GM12878 (cell line): Measurements from ENCODE around the gene SNRPD2. TPM values are rescaled to one million over a fixed set of nuclear protein-coding genes. Genes with fewer than 3 reads are reported as not detected.
A peak's percentile ranks its signal among the peaks of the same experiment; 100 is the strongest.

Experiments
- ASH2L ChIP-seq: fragments of 300-600, 200-600 bp; sonication (generic); IDR thresholded peaks from 2 replicates; pipeline ENCODE4 v1.6.1; 2017; ENCODE audit warnings: low read depth, mild to moderate bottlenecking, borderline replicate concordance
- E4F1 ChIP-seq: fragments of 450-650 bp; IDR thresholded peaks from 2 replicates; pipeline ENCODE4 v1.6.1; 2018; ENCODE audit warnings: borderline replicate concordance, mild to moderate bottlenecking; ENCODE audit not compliant: partially characterized antibody
- EGR1 ChIP-seq, 2 experiments: IDR thresholded peaks; 1 replicate in 1 of 2; 2 replicates in 1 of 2; pipeline ENCODE4 v1.6.1; 2011 to 2012; ENCODE audit warnings: low read depth in 2 of 2, low read length in 2 of 2, borderline replicate concordance in 1 of 2, mild to moderate bottlenecking in 1 of 2, moderate library complexity in 1 of 2
- HCFC1 ChIP-seq: fragments of 150-350 bp; IDR thresholded peaks from 2 replicates; pipeline ENCODE4 v1.6.1; 2014; ENCODE audit warnings: low read length
- HDAC2 ChIP-seq: fragments of 200-600 bp; sonication (generic); IDR thresholded peaks from 2 replicates; pipeline ENCODE4 v1.6.1; 2017
- IKZF2 ChIP-seq, 2 experiments: fragments of 450-650 bp; IDR thresholded peaks; 2 replicates each; pipeline ENCODE4 v1.6.1; 2017; ENCODE audit warnings: mild to moderate bottlenecking in 2 of 2, moderate library complexity in 2 of 2
- IRF4 ChIP-seq: IDR thresholded peaks from 2 replicates; pipeline ENCODE4 v1.6.1; 2011; ENCODE audit warnings: low read depth, low read length
- MTA3 ChIP-seq: IDR thresholded peaks from 2 replicates; pipeline ENCODE4 v1.6.1; 2012; ENCODE audit warnings: low read length, inconsistent platforms, borderline replicate concordance
- NFIC ChIP-seq: IDR thresholded peaks from 2 replicates; pipeline ENCODE4 v1.6.1; 2012; ENCODE audit warnings: low read depth, mild to moderate bottlenecking, inconsistent platforms, low read length, moderate library complexity
- NR2C1 ChIP-seq: fragments of 450-650 bp; IDR thresholded peaks from 2 replicates; pipeline ENCODE4 v1.6.1; 2017; ENCODE audit warnings: antibody characterized with exemption, mild to moderate bottlenecking, moderate library complexity
- REST ChIP-seq: IDR thresholded peaks from 2 replicates; pipeline ENCODE4 v1.6.1; 2012; ENCODE audit warnings: mild to moderate bottlenecking, low read depth, low read length
- SKIL ChIP-seq: fragments of 450-650 bp; IDR thresholded peaks from 2 replicates; pipeline ENCODE4 v1.6.1; 2017; ENCODE audit warnings: mild to moderate bottlenecking, low read depth, inconsistent platforms; ENCODE audit not compliant: poor library complexity, severe bottlenecking
- SP1 ChIP-seq: IDR thresholded peaks from one replicate; pipeline ENCODE4 v1.6.1; 2011; ENCODE audit warnings: low read depth, low read length
- STAT1 ChIP-seq: fragments of 450-650 bp; conservative IDR thresholded peaks from 2 replicates; pipeline ENCODE4 v1.6.1; 2014; ENCODE audit warnings: antibody characterized with exemption, mild to moderate bottlenecking
- TAF1 ChIP-seq: IDR thresholded peaks from 2 replicates; pipeline ENCODE4 v1.6.1; 2011; ENCODE audit warnings: mild to moderate bottlenecking, low read depth, low read length, borderline replicate concordance
- TCF3 ChIP-seq: IDR thresholded peaks from 2 replicates; pipeline ENCODE4 v1.6.1; 2012; ENCODE audit warnings: low read depth, mild to moderate bottlenecking, low read length, borderline replicate concordance; ENCODE audit not compliant: insufficient read depth
- WRNIP1 ChIP-seq: IDR thresholded peaks from 2 replicates; pipeline ENCODE4 v1.6.1; 2011; ENCODE audit warnings: low read depth, low read length, improper control_type of control experiment, borderline replicate concordance
- YBX1 ChIP-seq: fragments of 450-650 bp; IDR thresholded peaks from 2 replicates; pipeline ENCODE4 v1.6.1; 2016; ENCODE audit warnings: antibody characterized with exemption
- polyA plus RNA-seq, 11 experiments: library from polyadenylated mRNA; depleted of rRNA in 4 of 11; unstranded in 6 of 11; stranded (reverse) in 5 of 11; fragments of >200 nt; fragmentation: Nextera tagmentation in 4 of 11; fragmentation: Illumina TruSeq in 1 of 11; extraction: Ambion mirVana in 4 of 11; extraction: Trizol in 1 of 11; gene quantifications; 1 replicate in 1 of 11; 2 replicates in 10 of 11; pipeline versions ENCODE4 v1.2.1 to v1.2.3, GENCODE V29; 2011 to 2016; ENCODE audit warnings: inconsistent platforms in 2 of 11, missing spikeins in 2 of 11, low read depth in 1 of 11
- total RNA-seq, 4 experiments: library from RNA; depleted of rRNA in 3 of 4; stranded (reverse); fragments of >200 nt in 3 of 4; fragmentation: Illumina TruSeq in 1 of 4; extraction: Trizol in 1 of 4; gene quantifications; 2 replicates each; pipeline versions ENCODE4 v1.2.1 to v1.2.3, GENCODE V29; 2013 to 2021

Gene SNRPD2
- total and polyA plus RNA-seq, 10 of the 15 experiments (the other 5 are each of a cell fraction or from before 2014, with no cell fraction given), result 526 to 3,621 (median 951) TPM

GRCh38 chr19:45717131-45717982, 25.6 kb upstream of the SNRPD2 start (continued):
- peak; percentile 72 for TF ChIP-seq IRF4
- peak; percentile 79 for TF ChIP-seq NR2C1
- TF ChIP-seq E4F1, result peak; percentile 61
- peak; percentile 12; the same call in 1 of the 2 replicates for TF ChIP-seq HCFC1
- no peak for TF ChIP-seq ASH2L
- TF ChIP-seq HDAC2, result no peak
- TF ChIP-seq NFIC, result no peak; the same call in 1 of the 2 replicates
- TF ChIP-seq EGR1 (IDR thresholded peaks at IDR 0.05; ENCODE audit: borderline replicate concordance in 1 of 2, low read depth in 2 of 2, low read length in 2 of 2), result peak in 1 of 2 experiments; percentile 50; a peak in 2 of 3 replicates
- no peak for TF ChIP-seq WRNIP1
- TF ChIP-seq YBX1, result no peak
- TF ChIP-seq REST, result no peak
- TF ChIP-seq SP1, result peak; percentile 88
- TF ChIP-seq STAT1, result no peak; the same call in 1 of the 2 replicates
- TF ChIP-seq IKZF2 (IDR thresholded peaks at IDR 0.05), result peak; percentile 48 to 79; a peak in 3 of 4 replicates
- no peak for TF ChIP-seq SKIL
- no peak for TF ChIP-seq MTA3
- no peak for TF ChIP-seq TCF3
- peak; percentile 53; the same call in 1 of the 2 replicates for TF ChIP-seq TAF1
